OCI-LY1 (cell line): ENCODE results near the gene BCL2L11.

Source experiments
- H2AFZ ChIP-seq: fragments of 200-600 bp; sonication (generic), shearing (Covaris generic); 2 replicates; pipeline ENCODE4 v1.6.0; 2014; ENCODE audit warnings: antibody characterized with exemption, mild to moderate bottlenecking, low read length
- H3F3A ChIP-seq: fragments of 200-600 bp; sonication (generic), shearing (Covaris generic); 2 replicates; pipeline ENCODE4 v1.6.0; 2014; ENCODE audit warnings: mild to moderate bottlenecking, antibody characterized with exemption, low read length, moderate library complexity; ENCODE audit not compliant: insufficient read depth
- H3K27ac ChIP-seq: fragments of 200-600 bp; sonication (generic); 2 replicates; pipeline ENCODE4 v1.5.1; 2014; ENCODE audit warnings: low read length, mixed run types, mild to moderate bottlenecking, low read depth; ENCODE audit not compliant: poor library complexity, severe bottlenecking
- H3K27me3 ChIP-seq: fragments of 200-600 bp; sonication (generic); 2 replicates; pipeline ENCODE4 v1.6.0; 2014; ENCODE audit warnings: antibody characterized with exemption, mild to moderate bottlenecking, low read length, moderate library complexity; ENCODE audit not compliant: insufficient read depth
- H3K36me3 ChIP-seq: fragments of 200-600 bp; sonication (generic); 2 replicates; pipeline ENCODE4 v1.6.1; 2014; ENCODE audit warnings: mild to moderate bottlenecking, antibody characterized with exemption, low read length, moderate library complexity, mixed read lengths; ENCODE audit not compliant: insufficient read depth
- H3K4me1 ChIP-seq: fragments of 200-600 bp; sonication (generic); 2 replicates; pipeline ENCODE4 v1.5.1; 2014; ENCODE audit warnings: mild to moderate bottlenecking, low read length, moderate library complexity; ENCODE audit not compliant: insufficient read depth, severe bottlenecking
- H3K4me2 ChIP-seq: fragments of 200-600 bp; sonication (generic), shearing (Covaris generic); 2 replicates; pipeline ENCODE4 v1.6.1; 2014; ENCODE audit warnings: low read length
- H3K4me3 ChIP-seq: fragments of 200-600 bp; sonication (generic); 2 replicates; pipeline ENCODE4 v1.5.1; 2014; ENCODE audit warnings: low read length, low read depth, mild to moderate bottlenecking, mixed read lengths; ENCODE audit not compliant: poor library complexity, severe bottlenecking
- H3K79me2 ChIP-seq: fragments of 200-600 bp; shearing (Covaris generic); 2 replicates; pipeline ENCODE4 v1.6.1; 2016; ENCODE audit warnings: mixed run types, low read length, mixed read lengths; ENCODE audit not compliant: insufficient read depth
- H3K9ac ChIP-seq: fragments of 200-600 bp; sonication (generic), shearing (Covaris generic); 2 replicates; pipeline ENCODE4 v1.6.1; 2014; ENCODE audit warnings: mild to moderate bottlenecking, low read length, mixed read lengths
- H3K9me2 ChIP-seq: fragments of 200-600 bp; sonication (generic), shearing (Covaris generic); 2 replicates; pipeline ENCODE4 v1.6.1; 2014; ENCODE audit warnings: low read depth, mild to moderate bottlenecking, low read length, mixed read lengths
- H3K9me3 ChIP-seq: fragments of 200-600 bp; shearing (Covaris generic); 2 replicates; pipeline ENCODE4 v1.6.1; 2014; ENCODE audit warnings: low read length, mixed read lengths
- H4K20me1 ChIP-seq: fragments of 200-600 bp; sonication (generic), shearing (Covaris generic); 2 replicates; pipeline ENCODE4 v1.6.0; 2016; ENCODE audit warnings: mild to moderate bottlenecking, low read length; ENCODE audit not compliant: insufficient read depth
- EZH2 ChIP-seq: fragments of 200-600 bp; sonication (generic), shearing (Covaris generic); IDR thresholded peaks from 2 replicates; pipeline ENCODE4 v1.8.0; 2017; ENCODE audit warnings: borderline replicate concordance, mixed run types, mild to moderate bottlenecking, antibody characterized with exemption, low read length, moderate library complexity, mixed read lengths
- TF ChIP-seq, protein P1 (sequence below): fragments of 200-600 bp; sonication (generic), shearing (Covaris generic); IDR thresholded peaks from 2 replicates; pipeline ENCODE4 v1.5.1; 2017; ENCODE audit warnings: mild to moderate bottlenecking, antibody characterized with exemption, low read length, moderate library complexity, mixed read lengths

The BCL2L11 gene

DNA sequence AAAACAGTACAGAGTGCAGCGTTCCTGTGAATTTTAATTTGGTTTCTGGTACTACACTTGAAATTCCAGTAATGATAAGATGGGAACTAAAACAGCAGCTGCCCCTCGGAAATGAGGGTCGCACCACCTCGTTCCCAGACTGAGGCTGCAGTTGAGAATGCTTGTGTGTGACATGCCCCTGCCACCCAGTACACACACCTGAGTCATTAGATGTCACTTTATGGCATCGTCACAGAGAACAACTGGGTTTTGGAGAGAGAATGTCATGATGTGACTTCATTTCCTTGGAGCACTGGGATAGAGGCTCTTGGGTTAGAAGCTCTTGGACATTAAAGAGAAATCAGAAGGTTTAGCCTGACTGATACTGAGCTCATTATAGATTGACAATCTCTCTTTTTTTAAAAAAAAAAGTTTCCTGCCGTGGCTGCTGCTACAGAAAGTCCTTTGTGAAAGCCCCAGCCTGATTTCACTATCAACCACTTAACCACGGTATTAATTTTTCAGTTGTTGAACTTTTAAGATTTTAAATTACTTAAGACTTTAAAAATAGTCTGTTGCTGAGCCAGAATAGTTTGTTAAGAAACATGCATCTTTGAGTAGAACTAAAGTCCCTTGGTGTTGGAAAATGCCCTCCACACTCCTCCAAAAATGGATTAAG, 24.5 kb downstream of the BCL2L11 start:
- H3K36me3 ChIP-seq = peaks cover 95% of the 10 kb centered on the region
- peaks cover 86% of the 10 kb centered on the region for H3K4me1 ChIP-seq
- no peak overlapping the region for H3K4me3 ChIP-seq
- H4K20me1 ChIP-seq = 0 out of 2 replicates have a peak, but pooled peaks cover 3% of the 10 kb centered on the region
- TF ChIP-seq, protein P1, sequence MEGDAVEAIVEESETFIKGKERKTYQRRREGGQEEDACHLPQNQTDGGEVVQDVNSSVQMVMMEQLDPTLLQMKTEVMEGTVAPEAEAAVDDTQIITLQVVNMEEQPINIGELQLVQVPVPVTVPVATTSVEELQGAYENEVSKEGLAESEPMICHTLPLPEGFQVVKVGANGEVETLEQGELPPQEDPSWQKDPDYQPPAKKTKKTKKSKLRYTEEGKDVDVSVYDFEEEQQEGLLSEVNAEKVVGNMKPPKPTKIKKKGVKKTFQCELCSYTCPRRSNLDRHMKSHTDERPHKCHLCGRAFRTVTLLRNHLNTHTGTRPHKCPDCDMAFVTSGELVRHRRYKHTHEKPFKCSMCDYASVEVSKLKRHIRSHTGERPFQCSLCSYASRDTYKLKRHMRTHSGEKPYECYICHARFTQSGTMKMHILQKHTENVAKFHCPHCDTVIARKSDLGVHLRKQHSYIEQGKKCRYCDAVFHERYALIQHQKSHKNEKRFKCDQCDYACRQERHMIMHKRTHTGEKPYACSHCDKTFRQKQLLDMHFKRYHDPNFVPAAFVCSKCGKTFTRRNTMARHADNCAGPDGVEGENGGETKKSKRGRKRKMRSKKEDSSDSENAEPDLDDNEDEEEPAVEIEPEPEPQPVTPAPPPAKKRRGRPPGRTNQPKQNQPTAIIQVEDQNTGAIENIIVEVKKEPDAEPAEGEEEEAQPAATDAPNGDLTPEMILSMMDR = no peak
- TF ChIP-seq EZH2 = no peak
- no peaks in the 10 kb centered on the region for H3K27me3 ChIP-seq
- H3K27ac ChIP-seq = peak overlapping the region; percentile 15
- H3K9me3 ChIP-seq = no peaks in the 10 kb centered on the region
- H3F3A ChIP-seq = 0 out of 2 replicates have a peak, but pooled peaks cover 3% of the 10 kb centered on the region
- no peak overlapping the region for H2AFZ ChIP-seq
- no peak overlapping the region; the same call in 1 of the 2 replicates for H3K9ac ChIP-seq
- H3K79me2 ChIP-seq = peaks cover 95% of the 10 kb centered on the region
- H3K4me2 ChIP-seq = peak overlapping the region; percentile 4; the same call in 1 of the 2 replicates
- no peaks in the 10 kb centered on the region for H3K9me2 ChIP-seq

DNA sequence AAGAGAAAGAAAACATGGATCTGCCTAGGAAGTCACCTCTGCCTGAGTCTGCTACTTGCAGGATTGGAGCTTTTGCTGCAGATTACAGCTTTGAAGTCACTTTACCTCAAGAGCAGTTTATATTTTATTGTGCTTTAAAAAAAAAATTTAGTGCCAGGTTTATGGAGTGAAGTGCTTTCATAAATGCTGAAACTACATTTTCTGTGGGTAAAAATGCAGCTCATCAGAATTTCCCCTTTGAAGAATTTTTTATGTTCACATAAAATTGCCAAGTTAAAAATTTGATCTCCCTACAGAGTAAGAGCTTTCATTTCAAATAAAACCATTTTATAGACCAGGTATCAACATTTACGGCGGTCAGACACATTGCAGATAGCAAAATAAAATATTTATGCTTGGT, 25.2 kb downstream of the BCL2L11 start:
- no peaks in the 10 kb centered on the region for H4K20me1 ChIP-seq
- H3K4me1 ChIP-seq = peaks cover 91% of the 10 kb centered on the region
- no peak for TF ChIP-seq EZH2
- TF ChIP-seq, protein P1 = no peak
- H2AFZ ChIP-seq = no peak overlapping the region
- no peak overlapping the region for H3K4me3 ChIP-seq
- no peaks in the 10 kb centered on the region for H3K27me3 ChIP-seq
- H3K36me3 ChIP-seq = peaks cover 95% of the 10 kb centered on the region
- no peak overlapping the region for H3K4me2 ChIP-seq
- peak overlapping the region; percentile 23 for H3K27ac ChIP-seq
- 0 out of 2 replicates have a peak, but pooled peaks cover 3% of the 10 kb centered on the region for H3F3A ChIP-seq
- no peaks in the 10 kb centered on the region for H3K9me3 ChIP-seq
- no peak overlapping the region for H3K9ac ChIP-seq
- no peaks in the 10 kb centered on the region for H3K9me2 ChIP-seq
- H3K79me2 ChIP-seq = peaks cover 93% of the 10 kb centered on the region

DNA sequence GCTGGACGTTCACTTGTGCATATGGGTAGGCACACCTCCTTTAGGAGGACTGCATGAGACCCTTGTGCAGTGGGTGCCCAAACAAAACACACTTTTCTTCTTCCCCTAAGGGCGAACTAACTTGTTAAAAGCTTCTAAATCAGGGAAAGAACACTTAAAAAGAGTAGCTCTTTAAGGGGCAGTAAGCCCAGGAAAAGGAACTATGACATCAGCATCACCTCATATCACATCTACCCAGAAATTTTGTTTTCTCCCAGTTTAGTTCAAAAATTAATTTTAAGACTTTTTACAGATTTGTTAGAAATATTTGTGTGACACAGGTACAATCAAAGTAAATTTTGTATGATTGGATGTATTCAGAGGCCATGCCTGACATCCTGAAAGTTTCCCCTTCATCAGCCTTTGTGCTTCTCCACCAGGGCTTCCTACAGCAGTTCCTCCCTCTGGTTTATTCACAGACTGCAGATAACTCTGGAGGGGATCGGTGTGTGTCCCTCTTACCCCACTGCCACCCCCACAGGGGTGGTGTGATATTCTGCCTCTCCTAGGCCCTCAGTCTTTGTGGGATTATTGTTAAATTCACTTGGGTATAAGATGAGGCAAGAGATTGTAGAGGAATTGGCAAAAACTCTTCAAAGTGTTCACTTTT, 27.6 kb downstream of the BCL2L11 start:
- Histone ChIP-seq H3K79me2 (peaks cover 92% of the 10 kb centered on the region), H3K27me3 (no peaks in the 10 kb centered on the region), H3K27ac (peak overlapping the region; percentile 23), H3K36me3 (peaks cover 100% of the 10 kb centered on the region), H3K9me2 (no peaks in the 10 kb centered on the region), H2AFZ (no peak overlapping the region), H3K4me2 (no peak overlapping the region), H3K4me1 (peaks cover 98% of the 10 kb centered on the region), H3K9me3 (no peaks in the 10 kb centered on the region), H4K20me1 (no peaks in the 10 kb centered on the region), H3F3A (0 out of 2 replicates have a peak, but pooled peaks cover 3% of the 10 kb centered on the region), H3K4me3 (no peak overlapping the region), H3K9ac (no peak overlapping the region)
- TF ChIP-seq, protein P1 = no peak
- no peak for TF ChIP-seq EZH2
